HCT116 (cell line): ENCODE results near the gene HSPA9. TPM values are rescaled to one million over a fixed set of nuclear protein-coding genes. Genes with fewer than 3 reads are reported as not detected.

ENCODE experiments used
- ATAC-seq: fragments of 200-7000 bp; cut with Tn5 transposase; 2 replicates; pipeline ENCODE4 v1.9.1; 2020; ENCODE audit warnings: mild to moderate bottlenecking, moderate library complexity
- BruUV-seq: library from RNA; stranded (reverse); fragments of 400-500 nt; replicated peaks from 2 replicates; lab custom pipeline; 2021; lab: Mats Ljungman, UMichigan
- CTCF ChIA-PET: fragments of 300-600 bp; sonication (Branson Sonifier 250); formaldehyde crosslinking; loops from one replicate; lab custom pipeline; 2021; ENCODE audit warnings: antibody characterized with exemption; lab: Charles Lee
- POLR2A ChIA-PET: fragments of 300-600, 350-600 bp; sonication (Branson Sonifier 250); formaldehyde crosslinking; loops from one replicate; lab custom pipeline; 2021; ENCODE audit warnings: antibody characterized with exemption; lab: Charles Lee
- RAD21 ChIA-PET, 2 experiments: fragments of 300-600 bp; sonication (Branson Sonifier 250); formaldehyde crosslinking; loops; one replicate each; lab custom pipeline; 2023; ENCODE audit warnings: low total read pairs in 2 of 2; ENCODE audit not compliant: uncharacterized antibody in 2 of 2, unreplicated experiment in 2 of 2, low non-redundant PET in 1 of 2; lab: Charles Lee
- DNase-seq: peaks from one replicate; pipeline ENCODE4 v3.0.0-alpha.2; 2010; ENCODE audit warnings: low read depth, low spot score
- H2AFZ ChIP-seq: fragments of 200-600 bp; shearing (Covaris generic), sonication (generic); 2 replicates; pipeline ENCODE4 v1.6.1; 2017; ENCODE audit warnings: low read depth, mixed run types, mixed read lengths, antibody characterized with exemption, low read length; ENCODE audit not compliant: poor library complexity, severe bottlenecking
- H3K27ac ChIP-seq: 2 replicates; pipeline ENCODE4 v1.5.1; 2012; ENCODE audit warnings: low read depth, low read length
- H3K27me3 ChIP-seq: fragments of 200-600 bp; sonication (generic); 2 replicates; pipeline ENCODE4 v1.6.1; 2016; ENCODE audit warnings: mixed run types, low read length, mixed read lengths; ENCODE audit not compliant: insufficient read depth
- H3K36me3 ChIP-seq, 2 experiments: fragments of 200-500 bp in 1 of 2; fragments of 200-600 bp in 1 of 2; sonication (Bioruptor generic) in 1 of 2; sonication (generic) in 1 of 2; 2 replicates each; pipeline versions ENCODE4 v1.5.1 to v1.6.1; 2014 to 2016; ENCODE audit warnings: low read length in 2 of 2, inconsistent platforms in 1 of 2, mixed read lengths in 1 of 2, mixed run types in 1 of 2; ENCODE audit not compliant: insufficient read depth in 2 of 2, control insufficient read depth in 1 of 2
- H3K4me1 ChIP-seq, 2 experiments: fragments of 200-600 bp in 1 of 2; sonication (generic) in 1 of 2; 2 replicates each; pipeline versions ENCODE4 v1.5.1 to v1.6.1; 2012 to 2017; ENCODE audit warnings: low read length in 2 of 2, inconsistent platforms in 1 of 2, mild to moderate bottlenecking in 1 of 2, mixed read lengths in 1 of 2, mixed run types in 1 of 2, moderate library complexity in 1 of 2; ENCODE audit not compliant: insufficient read depth in 2 of 2, control insufficient read depth in 1 of 2
- H3K4me2 ChIP-seq: fragments of 200-600 bp; sonication (generic); 2 replicates; pipeline ENCODE4 v1.6.1; 2017; ENCODE audit warnings: mixed run types, low read length, mixed read lengths
- H3K4me3 ChIP-seq, 2 experiments: fragments of 200-600 bp in 1 of 2; sonication (generic) in 1 of 2; replicated peaks in 1 of 2; 2 replicates each; pipeline ENCODE4 v1.5.1; 2011 to 2016; ENCODE audit warnings: low read length in 2 of 2, control low read depth in 1 of 2, low read depth in 1 of 2, mild to moderate bottlenecking in 1 of 2, mixed read lengths in 1 of 2, mixed run types in 1 of 2
- H3K79me2 ChIP-seq: fragments of 200-600 bp; sonication (generic); 2 replicates; pipeline ENCODE4 v1.6.1; 2017; ENCODE audit warnings: mild to moderate bottlenecking, mixed run types, low read length, moderate library complexity, mixed read lengths; ENCODE audit not compliant: insufficient read depth
- H3K9ac ChIP-seq: fragments of 200-600 bp; sonication (generic); 2 replicates; pipeline ENCODE4 v1.6.1; 2016; ENCODE audit warnings: low read length, mixed read lengths
- H3K9me2 ChIP-seq: fragments of 200-600 bp; sonication (generic), shearing (Covaris generic); 2 replicates; pipeline ENCODE4 v1.6.1; 2017; ENCODE audit warnings: mixed run types, mild to moderate bottlenecking, moderate library complexity; ENCODE audit not compliant: insufficient read depth
- H3K9me3 ChIP-seq, 2 experiments: fragments of 200-500 bp in 1 of 2; fragments of 200-600 bp in 1 of 2; sonication (Bioruptor generic) in 1 of 2; sonication (generic) in 1 of 2; 2 replicates each; pipeline ENCODE4 v1.6.1; 2014 to 2017; ENCODE audit warnings: low read length in 2 of 2, mixed read lengths in 2 of 2, inconsistent platforms in 1 of 2, low read depth in 1 of 2, mild to moderate bottlenecking in 1 of 2, mixed run types in 1 of 2, moderate library complexity in 1 of 2; ENCODE audit not compliant: control insufficient read depth in 1 of 2, insufficient read depth in 1 of 2
- H4K20me1 ChIP-seq: fragments of 200-600 bp; sonication (generic), shearing (Covaris generic); 2 replicates; pipeline ENCODE4 v1.6.1; 2017; ENCODE audit warnings: mixed run types, mild to moderate bottlenecking, moderate library complexity; ENCODE audit not compliant: insufficient read depth
- CEBPB ChIP-seq: IDR thresholded peaks from 2 replicates; pipeline ENCODE4 v1.6.1; 2012; ENCODE audit warnings: low read depth
- EGR1 ChIP-seq: IDR thresholded peaks from 2 replicates; pipeline ENCODE4 v1.6.1; 2012; ENCODE audit warnings: low read depth
- EZH2 ChIP-seq: fragments of 200-600 bp; sonication (generic); IDR thresholded peaks from 2 replicates; pipeline ENCODE4 v1.6.1; 2017; ENCODE audit warnings: antibody characterized with exemption, mixed run types
- FOSL1 ChIP-seq: IDR thresholded peaks from 2 replicates; pipeline ENCODE4 v1.6.1; 2012; ENCODE audit warnings: low read depth
- JUND ChIP-seq: IDR thresholded peaks from 2 replicates; pipeline ENCODE4 v1.6.1; 2012
- POLR2A ChIP-seq: IDR thresholded peaks from 2 replicates; pipeline ENCODE4 v1.7.0; 2011; ENCODE audit warnings: borderline replicate concordance; ENCODE audit not compliant: insufficient read depth, insufficient read length; ENCODE audit errors: extremely low read depth
- POLR2AphosphoS5 ChIP-seq: IDR thresholded peaks from 2 replicates; pipeline ENCODE4 v1.6.1; 2011; ENCODE audit warnings: mild to moderate bottlenecking, low read depth, low read length, moderate library complexity
- RAD21 ChIP-seq: IDR thresholded peaks from 2 replicates; pipeline ENCODE4 v1.6.1; 2012; ENCODE audit warnings: low read depth, mild to moderate bottlenecking
- SP1 ChIP-seq: IDR thresholded peaks from 2 replicates; pipeline ENCODE4 v1.6.1; 2012; ENCODE audit warnings: low read depth
- TCF7L2 ChIP-seq: IDR thresholded peaks from 2 replicates; pipeline ENCODE4 v1.7.0; 2011; ENCODE audit warnings: borderline replicate concordance, inconsistent platforms; ENCODE audit not compliant: insufficient read depth, insufficient read length; ENCODE audit errors: extremely low read depth
- ZFX ChIP-seq: fragments of 450-650 bp; IDR thresholded peaks from 2 replicates; pipeline ENCODE4 v1.6.1; 2017
- intact Hi-C: fragments of 100-400 bp; cut with micrococcal nuclease; formaldehyde crosslinking; loops from 2 replicates; pipeline ENCODE4 v1.10.0; 2022
- total RNA-seq: library from RNA; stranded (reverse); gene quantifications from one replicate; pipeline ENCODE4 v1.2.1, GENCODE V29; 2021; ENCODE audit not compliant: unreplicated experiment
- TF ChIP-seq, protein P1 (sequence below), 3 experiments: fragments of 200-600 bp in 1 of 3; sonication (generic) in 1 of 3; IDR thresholded peaks in 2 of 3; conservative IDR thresholded peaks in 1 of 3; 2 replicates each; pipeline ENCODE4 v1.5.1; 2012 to 2017; ENCODE audit warnings: low read depth in 2 of 3, low read length in 2 of 3, antibody characterized with exemption in 1 of 3, borderline replicate concordance in 1 of 3, control low read depth in 1 of 3, mild to moderate bottlenecking in 1 of 3, mixed read lengths in 1 of 3, mixed run types in 1 of 3, moderate library complexity in 1 of 3; ENCODE audit not compliant: insufficient read depth in 1 of 3
- TF ChIP-seq, protein P2 (sequence below): IDR thresholded peaks from 2 replicates; pipeline ENCODE4 v1.6.1; 2012
- TF ChIP-seq, protein P3 (sequence below): IDR thresholded peaks from 2 replicates; pipeline ENCODE4 v1.6.1; 2012
- TF ChIP-seq, protein P4 (sequence below): IDR thresholded peaks from 2 replicates; pipeline ENCODE4 v1.6.1; 2012; ENCODE audit warnings: low read depth

The HSPA9 gene
- total RNA-seq, 1 experiment from 2014 or later = 486 TPM

DNA sequence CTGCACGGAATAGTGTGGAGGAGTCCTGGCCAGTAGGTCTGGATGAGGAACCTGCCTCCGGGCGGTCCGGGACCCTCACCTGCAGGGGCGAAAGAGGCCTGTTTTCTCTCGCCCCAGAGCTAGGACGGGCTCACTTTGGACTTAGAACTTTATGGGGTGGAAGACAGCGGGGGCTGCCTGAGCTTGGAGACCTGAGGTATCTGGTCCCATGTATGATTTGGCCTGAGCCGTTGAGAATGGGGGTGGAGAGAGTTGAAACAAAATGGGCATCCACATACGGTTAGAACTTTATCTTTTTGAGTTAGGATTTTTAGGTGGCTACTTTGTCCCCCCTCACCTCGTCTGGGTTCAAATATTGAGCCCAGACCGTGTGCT, 31.5 kb downstream of the HSPA9 start:
- TF ChIP-seq EGR1 = no peak
- TF ChIP-seq JUND = no peak
- TF ChIP-seq ZFX = no peak
- TF ChIP-seq CEBPB = no peak
- TF ChIP-seq RAD21 = no peak
- TF ChIP-seq, protein P1, sequence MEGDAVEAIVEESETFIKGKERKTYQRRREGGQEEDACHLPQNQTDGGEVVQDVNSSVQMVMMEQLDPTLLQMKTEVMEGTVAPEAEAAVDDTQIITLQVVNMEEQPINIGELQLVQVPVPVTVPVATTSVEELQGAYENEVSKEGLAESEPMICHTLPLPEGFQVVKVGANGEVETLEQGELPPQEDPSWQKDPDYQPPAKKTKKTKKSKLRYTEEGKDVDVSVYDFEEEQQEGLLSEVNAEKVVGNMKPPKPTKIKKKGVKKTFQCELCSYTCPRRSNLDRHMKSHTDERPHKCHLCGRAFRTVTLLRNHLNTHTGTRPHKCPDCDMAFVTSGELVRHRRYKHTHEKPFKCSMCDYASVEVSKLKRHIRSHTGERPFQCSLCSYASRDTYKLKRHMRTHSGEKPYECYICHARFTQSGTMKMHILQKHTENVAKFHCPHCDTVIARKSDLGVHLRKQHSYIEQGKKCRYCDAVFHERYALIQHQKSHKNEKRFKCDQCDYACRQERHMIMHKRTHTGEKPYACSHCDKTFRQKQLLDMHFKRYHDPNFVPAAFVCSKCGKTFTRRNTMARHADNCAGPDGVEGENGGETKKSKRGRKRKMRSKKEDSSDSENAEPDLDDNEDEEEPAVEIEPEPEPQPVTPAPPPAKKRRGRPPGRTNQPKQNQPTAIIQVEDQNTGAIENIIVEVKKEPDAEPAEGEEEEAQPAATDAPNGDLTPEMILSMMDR (IDR thresholded peaks at IDR 0.05 in 2 of 3, conservative IDR thresholded peaks at IDR 0.05 in 1 of 3; ENCODE audit: borderline replicate concordance in 1 of 3, insufficient read depth in 1 of 3, low read depth in 2 of 3, low read length in 2 of 3) = no peak
- no peak for TF ChIP-seq POLR2A
- no peak for TF ChIP-seq FOSL1
- TF ChIP-seq EZH2 = no peak
- TF ChIP-seq, protein P2, sequence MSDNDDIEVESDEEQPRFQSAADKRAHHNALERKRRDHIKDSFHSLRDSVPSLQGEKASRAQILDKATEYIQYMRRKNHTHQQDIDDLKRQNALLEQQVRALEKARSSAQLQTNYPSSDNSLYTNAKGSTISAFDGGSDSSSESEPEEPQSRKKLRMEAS = no peak
- TF ChIP-seq, protein P3, sequence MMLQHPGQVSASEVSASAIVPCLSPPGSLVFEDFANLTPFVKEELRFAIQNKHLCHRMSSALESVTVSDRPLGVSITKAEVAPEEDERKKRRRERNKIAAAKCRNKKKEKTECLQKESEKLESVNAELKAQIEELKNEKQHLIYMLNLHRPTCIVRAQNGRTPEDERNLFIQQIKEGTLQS = no peak
- no peak for TF ChIP-seq TCF7L2
- no peak for TF ChIP-seq SP1
- no peak; the same call in 1 of the 2 replicates for TF ChIP-seq POLR2AphosphoS5
- TF ChIP-seq, protein P4, sequence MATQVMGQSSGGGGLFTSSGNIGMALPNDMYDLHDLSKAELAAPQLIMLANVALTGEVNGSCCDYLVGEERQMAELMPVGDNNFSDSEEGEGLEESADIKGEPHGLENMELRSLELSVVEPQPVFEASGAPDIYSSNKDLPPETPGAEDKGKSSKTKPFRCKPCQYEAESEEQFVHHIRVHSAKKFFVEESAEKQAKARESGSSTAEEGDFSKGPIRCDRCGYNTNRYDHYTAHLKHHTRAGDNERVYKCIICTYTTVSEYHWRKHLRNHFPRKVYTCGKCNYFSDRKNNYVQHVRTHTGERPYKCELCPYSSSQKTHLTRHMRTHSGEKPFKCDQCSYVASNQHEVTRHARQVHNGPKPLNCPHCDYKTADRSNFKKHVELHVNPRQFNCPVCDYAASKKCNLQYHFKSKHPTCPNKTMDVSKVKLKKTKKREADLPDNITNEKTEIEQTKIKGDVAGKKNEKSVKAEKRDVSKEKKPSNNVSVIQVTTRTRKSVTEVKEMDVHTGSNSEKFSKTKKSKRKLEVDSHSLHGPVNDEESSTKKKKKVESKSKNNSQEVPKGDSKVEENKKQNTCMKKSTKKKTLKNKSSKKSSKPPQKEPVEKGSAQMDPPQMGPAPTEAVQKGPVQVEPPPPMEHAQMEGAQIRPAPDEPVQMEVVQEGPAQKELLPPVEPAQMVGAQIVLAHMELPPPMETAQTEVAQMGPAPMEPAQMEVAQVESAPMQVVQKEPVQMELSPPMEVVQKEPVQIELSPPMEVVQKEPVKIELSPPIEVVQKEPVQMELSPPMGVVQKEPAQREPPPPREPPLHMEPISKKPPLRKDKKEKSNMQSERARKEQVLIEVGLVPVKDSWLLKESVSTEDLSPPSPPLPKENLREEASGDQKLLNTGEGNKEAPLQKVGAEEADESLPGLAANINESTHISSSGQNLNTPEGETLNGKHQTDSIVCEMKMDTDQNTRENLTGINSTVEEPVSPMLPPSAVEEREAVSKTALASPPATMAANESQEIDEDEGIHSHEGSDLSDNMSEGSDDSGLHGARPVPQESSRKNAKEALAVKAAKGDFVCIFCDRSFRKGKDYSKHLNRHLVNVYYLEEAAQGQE = no peak
- Histone ChIP-seq H3K79me2 (peaks cover 95% of the 10 kb centered on the region), H3K4me1 (peaks cover 19 to 49% of the 10 kb centered on the region in 2 experiments; a peak in 3 of 4 replicates), H3K9ac (peak overlapping the region; percentile 91), H4K20me1 (peaks cover 28% of the 10 kb centered on the region; the same call in 1 of the 2 replicates), H3K36me3 (peaks cover 5 to 35% of the 10 kb centered on the region in 2 experiments; a peak in 3 of 4 replicates), H3K4me3 (peak overlapping the region; percentile 84 to 97), H3K9me2 (no peaks in the 10 kb centered on the region), H3K27ac (peak overlapping the region; percentile 74), H3K4me2 (peak overlapping the region; percentile 87), H3K27me3 (no peaks in the 10 kb centered on the region), H2AFZ (no peak overlapping the region), H3K9me3 (no peaks in the 10 kb centered on the region)
- ChIA-PET RAD21 (no interaction called here), POLR2A (interaction anchor here (0.6 to 1.8 kb wide), 14 partner anchors 8 to 729 kb away, joined by 3 to 10 read pairs (median 4); partner anchors contain the start of genes EGR1, FAM53C and HSPA9), CTCF (interaction anchor here (0.9 to 1.1 kb wide), 2 partner anchors 8 to 79 kb away, joined by 3 to 8 read pairs; partner anchors contain the start of gene EGR1)
- intact Hi-C loops = loop anchor here (1.0 to 10.0 kb wide), 3 partner anchors 32 to 359 kb away; partner anchors contain the start of genes EGR1 and HSPA9
- TSS peak; percentile 84 for BruUV-seq
- ATAC-seq (peak; percentile 64), DNase-seq (no peak)
